CD14-positive monocyte (primary cell): ENCODE data around the gene SPATS2. TPM values are rescaled to one million over a fixed set of nuclear protein-coding genes. Genes with fewer than 3 reads are reported as not detected.

Experiments used
- DNase-seq, 3 donors: peaks; one replicate each; pipeline ENCODE4 v3.0.0-alpha.2; 2011 to 2022
- H2AFZ ChIP-seq: 2 replicates; pipeline ENCODE4 v1.6.0; 2012; ENCODE audit warnings: mild to moderate bottlenecking, low read depth, low read length, inconsistent platforms; ENCODE audit not compliant: insufficient read depth, poor library complexity, severe bottlenecking
- H3K27ac ChIP-seq, 2 donors: 1 replicate in 1 of 2; 2 replicates in 1 of 2; pipeline ENCODE4 v1.5.1; 2012 to 2013; ENCODE audit warnings: low read length in 2 of 2, control low read depth in 1 of 2, inconsistent platforms in 1 of 2, low read depth in 1 of 2, mild to moderate bottlenecking in 1 of 2
- H3K27me3 ChIP-seq, 2 donors: one replicate each; pipeline versions ENCODE4 v1.6.0 to v1.6.1; 2011 to 2013; ENCODE audit warnings: low read length in 2 of 2; ENCODE audit not compliant: control insufficient read depth in 2 of 2, insufficient read depth in 2 of 2
- H3K36me3 ChIP-seq, 2 donors: replicated peaks in 1 of 2; 1 replicate in 1 of 2; 2 replicates in 1 of 2; pipeline versions ENCODE4 v1.5.1 to v1.6.1; 2012 to 2013; ENCODE audit warnings: low read length in 2 of 2, control low read depth in 1 of 2, inconsistent platforms in 1 of 2, mild to moderate bottlenecking in 1 of 2; ENCODE audit not compliant: insufficient read depth in 2 of 2, control insufficient read depth in 1 of 2
- H3K4me1 ChIP-seq, 2 donors: 1 replicate in 1 of 2; 2 replicates in 1 of 2; pipeline versions ENCODE4 v1.5.1 to v1.6.1; 2012 to 2013; ENCODE audit warnings: low read length in 2 of 2, control low read depth in 1 of 2, inconsistent platforms in 1 of 2, mild to moderate bottlenecking in 1 of 2, moderate library complexity in 1 of 2; ENCODE audit not compliant: insufficient read depth in 2 of 2, control insufficient read depth in 1 of 2
- H3K4me2 ChIP-seq: replicated peaks from 2 replicates; pipeline ENCODE3; 2012; ENCODE audit warnings: low read length, moderate library complexity, mild to moderate bottlenecking; ENCODE audit not compliant: poor library complexity, severe bottlenecking; ENCODE audit errors: extremely low read depth
- H3K4me3 ChIP-seq, 3 experiments: fragments of 200-600 bp in 1 of 3; sonication (generic) in 1 of 3; replicated peaks in 1 of 3; 1 replicate in 2 of 3; 2 replicates in 1 of 3; pipeline ENCODE4 v1.5.1; 2011 to 2013; ENCODE audit warnings: low read length in 3 of 3, mild to moderate bottlenecking in 3 of 3, control low read depth in 2 of 3, low read depth in 2 of 3, inconsistent platforms in 1 of 3, moderate library complexity in 1 of 3
- H3K79me2 ChIP-seq: 2 replicates; pipeline ENCODE4 v1.6.0; 2012; ENCODE audit warnings: mild to moderate bottlenecking, control low read depth, inconsistent platforms, low read length, moderate library complexity; ENCODE audit not compliant: insufficient read depth
- H3K9ac ChIP-seq: 2 replicates; pipeline ENCODE4 v1.6.0; 2017; ENCODE audit warnings: low read length, mild to moderate bottlenecking; ENCODE audit not compliant: insufficient read depth, poor library complexity, severe bottlenecking
- H3K9me3 ChIP-seq, 2 donors: replicated peaks in 1 of 2; 1 replicate in 1 of 2; 2 replicates in 1 of 2; pipeline versions ENCODE4 v1.5.1 to v1.6.1; 2012 to 2013; ENCODE audit warnings: low read length in 2 of 2, control low read depth in 1 of 2; ENCODE audit not compliant: control insufficient read depth in 1 of 2, insufficient read depth in 1 of 2
- H4K20me1 ChIP-seq: 2 replicates; pipeline ENCODE4 v1.6.0; 2012; ENCODE audit warnings: mild to moderate bottlenecking, low read length, control low read depth, moderate library complexity; ENCODE audit not compliant: insufficient read depth
- H3K27ac Mint-ChIP-seq, 7 donors: one replicate each; pipeline ENCODE4 v1.8.0; 2020; ENCODE audit warnings: mild to moderate bottlenecking in 7 of 7, mixed read lengths in 7 of 7, moderate library complexity in 6 of 7, inconsistent platforms in 2 of 7
- H3K27me3 Mint-ChIP-seq, 3 donors: one replicate each; pipeline ENCODE4 v1.8.0; 2021 to 2022; ENCODE audit warnings: low read depth in 3 of 3, mild to moderate bottlenecking in 3 of 3, mixed read lengths in 3 of 3, moderate library complexity in 3 of 3, inconsistent platforms in 1 of 3
- H3K36me3 Mint-ChIP-seq, 2 donors: one replicate each; pipeline ENCODE4 v1.8.0; 2020; ENCODE audit warnings: mixed read lengths in 2 of 2, inconsistent platforms in 1 of 2, mild to moderate bottlenecking in 1 of 2
- H3K4me1 Mint-ChIP-seq: one replicate; pipeline ENCODE4 v1.8.0; 2020; ENCODE audit warnings: mild to moderate bottlenecking, mixed read lengths
- H3K4me3 Mint-ChIP-seq, 2 donors: one replicate each; pipeline ENCODE4 v1.8.0; 2020; ENCODE audit warnings: mild to moderate bottlenecking in 2 of 2, mixed read lengths in 2 of 2, moderate library complexity in 1 of 2
- H3K9me3 Mint-ChIP-seq, 7 donors: one replicate each; pipeline ENCODE4 v1.8.0; 2020 to 2022; ENCODE audit warnings: mixed read lengths in 7 of 7, mild to moderate bottlenecking in 6 of 7, moderate library complexity in 6 of 7, inconsistent platforms in 2 of 7
- WGBS: methylation state at CpG from one replicate; pipeline ENCODE4 v1.1.5; 2013; ENCODE audit warnings: missing lambda C conversion rate; ENCODE audit not compliant: insufficient coverage; 5-methylcytosine and 5-hydroxymethylcytosine counted together
- intact Hi-C, 2 donors: fragments of 100-400 bp; cut with micrococcal nuclease; formaldehyde crosslinking; loops; one replicate each; pipeline versions ENCODE4 v1.15.0 to v1.15.1; 2023
- polyA plus RNA-seq, 3 donors: library from polyadenylated mRNA; depleted of rRNA in 1 of 3; unstranded in 2 of 3; stranded (reverse) in 1 of 3; fragments of 300-500 nt in 2 of 3; fragments of >200 nt in 1 of 3; fragmentation: Illumina TruSeq in 2 of 3; gene quantifications; 1 replicate in 2 of 3; 2 replicates in 1 of 3; pipeline ENCODE4 v1.2.3, GENCODE V29; 2012 to 2021
- TF ChIP-seq, protein P1 (sequence below): fragments of 200-600 bp; IDR thresholded peaks from one replicate; pipeline ENCODE4 v1.8.0; 2022; ENCODE audit warnings: antibody characterized with exemption, mild to moderate bottlenecking

Gene SPATS2
- polyA plus RNA-seq, 3 donors, result 1.1 to 3.2 (median 1.8) TPM

DNA sequence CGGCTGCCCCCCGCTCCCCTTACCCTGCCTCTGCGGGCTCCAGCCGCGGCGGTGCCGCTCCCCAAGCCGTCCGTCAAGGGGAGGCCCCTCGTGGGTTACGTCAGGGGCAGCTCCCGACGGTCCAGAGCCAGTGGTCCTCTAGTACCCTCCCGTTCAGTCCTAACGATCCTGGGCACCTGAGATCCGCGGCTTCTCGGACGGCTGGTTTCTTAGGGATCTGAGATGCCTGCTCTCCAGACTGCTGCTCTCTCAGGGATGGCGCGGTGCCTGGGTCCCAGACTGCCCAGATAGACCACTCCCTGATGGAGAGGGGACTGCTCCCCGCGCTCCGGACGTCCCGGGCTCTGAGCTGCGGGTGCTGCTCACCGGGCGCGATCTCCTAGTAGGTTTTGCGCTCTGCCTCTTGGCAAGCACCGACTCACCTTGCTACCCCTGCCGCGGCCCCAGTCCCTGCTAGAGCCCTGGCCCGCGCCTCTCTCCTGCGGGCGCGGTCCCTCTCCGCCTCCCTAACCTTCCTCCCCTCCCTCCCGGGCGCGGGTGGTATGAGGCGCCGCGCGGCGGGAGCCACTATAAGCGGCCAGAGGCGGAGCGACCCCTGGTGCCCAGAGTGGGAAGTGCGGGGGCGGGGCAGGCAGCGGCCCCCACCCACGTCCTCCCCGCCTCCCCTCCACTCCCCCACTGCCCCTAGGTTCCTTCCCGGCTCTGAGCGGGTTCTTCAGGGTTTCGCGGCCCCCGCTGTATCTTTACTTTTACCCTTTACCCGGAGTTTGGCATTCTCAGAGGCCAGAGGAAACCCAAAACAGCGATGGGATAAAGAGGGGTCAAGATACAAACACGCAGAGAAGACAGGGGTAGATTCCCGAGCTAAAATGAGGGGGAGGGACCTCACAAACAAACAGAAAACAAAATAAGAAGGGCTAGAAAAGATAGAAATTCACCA lies 30.3 kb upstream of the SPATS2 start, which contains the start of gene C1QL4:
Gene C1QL4 (minus strand): TSS at position 544 of the 940 bp plus-strand sequence. CDS start 711 bp downstream, outside the sequence.
- H3K9me3 Mint-ChIP-seq, result peaks cover 0 to 27% (median 11%) of the 10 kb centered on the region in 7 donors

More for the DNA sequence above, 30.3 kb upstream of the SPATS2 start, which contains the start of gene C1QL4:
- intact Hi-C loops, result loop anchor here in 1 of 2 donors (1.0 kb wide), 1 partner anchor 49 kb away; no protein-coding TSS in a partner anchor
- no peaks in the 10 kb centered on the region for H4K20me1 ChIP-seq
- Mint-ChIP-seq H3K4me1 (peaks cover 34% of the 10 kb centered on the region), H3K4me3 (peak within 1 kb of the TSS; percentile 62 to 88), H3K27ac (no peak within 1 kb of the TSS), H3K27me3 (peaks cover 95 to 100% (median 96%) of the 10 kb centered on the region in 3 donors), H3K36me3 (peaks cover 12 to 15% of the 10 kb centered on the region in 2 donors)
- DNase-seq, result peak; percentile 69 to 75 (median 73)
- WGBS, result 4% methylated on average over 54 of the region's 65 CpGs
- H3K79me2 ChIP-seq, result no peaks in the 10 kb centered on the region
- H3K9ac ChIP-seq, result no peak within 1 kb of the TSS
- peaks cover 13 to 24% of the 10 kb centered on the region in 2 donors for H3K4me1 ChIP-seq
- TF ChIP-seq, protein P1, sequence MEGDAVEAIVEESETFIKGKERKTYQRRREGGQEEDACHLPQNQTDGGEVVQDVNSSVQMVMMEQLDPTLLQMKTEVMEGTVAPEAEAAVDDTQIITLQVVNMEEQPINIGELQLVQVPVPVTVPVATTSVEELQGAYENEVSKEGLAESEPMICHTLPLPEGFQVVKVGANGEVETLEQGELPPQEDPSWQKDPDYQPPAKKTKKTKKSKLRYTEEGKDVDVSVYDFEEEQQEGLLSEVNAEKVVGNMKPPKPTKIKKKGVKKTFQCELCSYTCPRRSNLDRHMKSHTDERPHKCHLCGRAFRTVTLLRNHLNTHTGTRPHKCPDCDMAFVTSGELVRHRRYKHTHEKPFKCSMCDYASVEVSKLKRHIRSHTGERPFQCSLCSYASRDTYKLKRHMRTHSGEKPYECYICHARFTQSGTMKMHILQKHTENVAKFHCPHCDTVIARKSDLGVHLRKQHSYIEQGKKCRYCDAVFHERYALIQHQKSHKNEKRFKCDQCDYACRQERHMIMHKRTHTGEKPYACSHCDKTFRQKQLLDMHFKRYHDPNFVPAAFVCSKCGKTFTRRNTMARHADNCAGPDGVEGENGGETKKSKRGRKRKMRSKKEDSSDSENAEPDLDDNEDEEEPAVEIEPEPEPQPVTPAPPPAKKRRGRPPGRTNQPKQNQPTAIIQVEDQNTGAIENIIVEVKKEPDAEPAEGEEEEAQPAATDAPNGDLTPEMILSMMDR, result peak; percentile 99
- peak within 1 kb of the TSS; percentile 5 to 69 (median 24) for H3K4me3 ChIP-seq
- peaks cover 82 to 99% of the 10 kb centered on the region in 2 donors for H3K27me3 ChIP-seq
- H3K36me3 ChIP-seq, result no peaks in the 10 kb centered on the region
- H2AFZ ChIP-seq, result peak within 1 kb of the TSS; percentile 65
- H3K9me3 ChIP-seq, result peaks cover 0 to 28% of the 10 kb centered on the region in 2 donors
- no peak within 1 kb of the TSS for H3K27ac ChIP-seq
- peak within 1 kb of the TSS; percentile 79 for H3K4me2 ChIP-seq
